Astrocyte of the cerebellum (primary cell): ENCODE data around the gene GDF2.

Experiments used
- DNase-seq: peaks from one replicate; pipeline ENCODE4 v3.0.0-alpha.2; 2011; ENCODE audit warnings: low read depth
- H3K4me3 ChIP-seq: 2 replicates; pipeline ENCODE4 v1.5.1; 2011; ENCODE audit warnings: mild to moderate bottlenecking, low read depth, low read length, moderate library complexity
- CTCF ChIP-seq: IDR thresholded peaks from 2 replicates; pipeline ENCODE4 v1.5.1; 2012; ENCODE audit warnings: low read length, low read depth, moderate library complexity, mild to moderate bottlenecking; ENCODE audit errors: missing control alignments
- in situ Hi-C: cut with HindIII; loops from 2 replicates; pipeline ENCODE4 v1.10.0; 2017; ENCODE audit warnings: low sequenced_read_pairs

The GDF2 gene

GRCh38 chr10:47374611-47375536, 52.6 kb downstream of the GDF2 start:
- in situ Hi-C loops = no loop called here
- H3K4me3 ChIP-seq = no peak overlapping the region
- DNase-seq = peak; percentile 52
- TF ChIP-seq CTCF = no peak

- in situ Hi-C loops = no loop called here
- TF ChIP-seq CTCF = no peak
- DNase-seq = no peak
- no peak overlapping the region for H3K4me3 ChIP-seq
Observed at GRCh38 chr10:47376522-47377220, 54.4 kb downstream of the GDF2 start.
